GM23248 (cell line): ENCODE measurements around the gene RPH3AL. TPM values are rescaled to one million over a fixed set of nuclear protein-coding genes. Genes with fewer than 3 reads are reported as not detected.
"Not testable (repeated sequence)": the region's sequence is repeated elsewhere in the genome, so short reads cannot be mapped to it uniquely, and the experiment has no call there.

ENCODE experiments used
- DNase-seq: peaks from one replicate; pipeline ENCODE4 v3.0.0-alpha.2; 2015
- H2AFZ ChIP-seq: fragments of 200-600 bp; sonication (generic); 2 replicates; pipeline ENCODE4 v1.6.1; 2016; ENCODE audit warnings: antibody characterized with exemption
- H3F3A ChIP-seq: fragments of 200-600 bp; sonication (generic); 2 replicates; pipeline ENCODE4 v1.6.1; 2016; ENCODE audit warnings: mild to moderate bottlenecking, antibody characterized with exemption, mixed run types; ENCODE audit not compliant: insufficient read depth
- H3K27ac ChIP-seq: fragments of 200-600 bp; sonication (generic); 2 replicates; pipeline ENCODE4 v1.5.1; 2016; ENCODE audit warnings: mild to moderate bottlenecking
- H3K27me3 ChIP-seq: fragments of 200-600 bp; sonication (generic); replicated peaks from 2 replicates; pipeline ENCODE4 v1.6.1; 2016; ENCODE audit warnings: mild to moderate bottlenecking; ENCODE audit not compliant: insufficient read depth
- H3K36me3 ChIP-seq: fragments of 200-600 bp; sonication (generic); 2 replicates; pipeline ENCODE4 v1.6.1; 2016; ENCODE audit warnings: low read depth, mild to moderate bottlenecking
- H3K4me1 ChIP-seq: fragments of 200-600 bp; sonication (generic); 2 replicates; pipeline ENCODE4 v1.6.1; 2016; ENCODE audit warnings: mild to moderate bottlenecking; ENCODE audit not compliant: insufficient read depth
- H3K4me2 ChIP-seq: fragments of 200-600 bp; sonication (generic); one replicate; pipeline ENCODE4 v1.6.1; 2016; ENCODE audit warnings: mild to moderate bottlenecking; ENCODE audit not compliant: unreplicated experiment
- H3K4me3 ChIP-seq: fragments of 200-600 bp; sonication (generic); 2 replicates; pipeline ENCODE4 v1.5.1; 2016; ENCODE audit warnings: mild to moderate bottlenecking
- H3K79me2 ChIP-seq: fragments of 200-600 bp; sonication (generic); 2 replicates; pipeline ENCODE4 v1.6.1; 2016; ENCODE audit warnings: mild to moderate bottlenecking; ENCODE audit not compliant: insufficient read depth
- H3K9ac ChIP-seq: fragments of 200-600 bp; sonication (generic); 2 replicates; pipeline ENCODE4 v1.6.1; 2016; ENCODE audit warnings: mild to moderate bottlenecking
- H3K9me2 ChIP-seq: fragments of 200-600 bp; sonication (generic); 2 replicates; pipeline ENCODE4 v1.6.1; 2016; ENCODE audit warnings: mixed run types, mild to moderate bottlenecking, moderate library complexity; ENCODE audit not compliant: insufficient read depth
- H3K9me3 ChIP-seq: fragments of 200-600 bp; sonication (generic); one replicate; pipeline ENCODE4 v1.6.1; 2017; ENCODE audit warnings: low read depth
- H4K20me1 ChIP-seq: fragments of 200-600 bp; sonication (generic); 2 replicates; pipeline ENCODE4 v1.6.0; 2016; ENCODE audit not compliant: insufficient read depth
- EZH2 ChIP-seq: fragments of 200-600 bp; sonication (generic); IDR thresholded peaks from 2 replicates; pipeline ENCODE4 v1.6.1; 2018; ENCODE audit warnings: antibody characterized with exemption, mild to moderate bottlenecking; ENCODE audit not compliant: insufficient read depth, poor library complexity, severe bottlenecking
- EZH2phosphoT487 ChIP-seq: fragments of 200-600 bp; sonication (generic); IDR thresholded peaks from 2 replicates; pipeline ENCODE4 v1.6.1; 2018; ENCODE audit warnings: antibody characterized with exemption, moderate library complexity, mild to moderate bottlenecking, low read depth; ENCODE audit not compliant: insufficient read depth
- WGBS, 2 experiments: methylation state at CpG; one replicate each; pipeline ENCODE4 v1.1.6; 2015 to 2017; ENCODE audit warnings: low lambda C conversion rate in 2 of 2, low coverage in 1 of 2; ENCODE audit errors: missing lambda C conversion rate in 2 of 2; 5-methylcytosine and 5-hydroxymethylcytosine counted together
- in situ Hi-C: fragments of 300-500 bp; cut with MboI; formaldehyde crosslinking; loops from 2 replicates; pipeline ENCODE4 v1.15.0; 2020
- polyA plus RNA-seq: library from polyadenylated mRNA; unstranded; fragments of >200 nt; fragmentation: Nextera tagmentation; extraction: Ambion mirVana; gene quantifications from 2 replicates; pipeline ENCODE4 v1.2.1, GENCODE V29; 2016
- total RNA-seq: library from RNA; depleted of rRNA; stranded (reverse); fragments of >200 nt; shearing (Covaris generic); gene quantifications from 2 replicates; pipeline ENCODE4 v1.2.3, GENCODE V29; 2014

RPH3AL gene
- total and polyA plus RNA-seq, 2 experiments from 2014 or later, result 2.7 to 5.2 TPM

DNA sequence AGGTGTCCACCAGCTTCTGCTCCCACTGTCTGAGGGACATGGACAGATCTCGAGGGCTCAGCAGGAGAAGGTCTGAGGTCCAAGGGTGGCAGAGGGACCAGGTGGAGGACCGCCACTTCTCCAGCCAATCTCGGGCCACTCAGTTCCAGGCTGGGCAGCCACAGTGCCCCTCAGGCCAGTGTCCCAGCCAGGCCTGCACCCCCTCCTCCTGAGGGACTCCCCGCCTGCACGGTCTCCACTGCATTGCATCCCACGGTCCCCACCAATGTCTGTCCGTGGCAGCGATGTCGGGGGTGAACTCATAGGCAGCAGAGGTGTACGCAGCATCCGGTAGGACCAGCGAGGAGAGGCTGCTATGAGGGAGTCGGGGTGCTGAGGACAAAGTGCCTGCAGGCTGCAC lies 107.0 kb downstream of the RPH3AL start:
- H3K9me2 ChIP-seq, result no peaks in the 10 kb centered on the region
- no peak overlapping the region for H2AFZ ChIP-seq
- DNase-seq, result no peak
- no peaks in the 10 kb centered on the region; the same call in 1 of the 2 replicates for H3F3A ChIP-seq
- no peak overlapping the region for H3K4me2 ChIP-seq
- H3K4me3 ChIP-seq, result no peak overlapping the region
- H4K20me1 ChIP-seq, result no peaks in the 10 kb centered on the region
- H3K27me3 ChIP-seq, result no peaks in the 10 kb centered on the region
- H3K36me3 ChIP-seq, result no peaks in the 10 kb centered on the region
- H3K79me2 ChIP-seq, result no peaks in the 10 kb centered on the region
- no peaks in the 10 kb centered on the region for H3K4me1 ChIP-seq
- in situ Hi-C loops, result no loop called here
- H3K27ac ChIP-seq, result no peak overlapping the region
- 89 to 94% methylated on average over 13 of the region's 13 CpGs for WGBS, 2 experiments
- no peak overlapping the region for H3K9ac ChIP-seq
- no peak for TF ChIP-seq EZH2
- no peak for TF ChIP-seq EZH2phosphoT487
- H3K9me3 ChIP-seq, result no peaks in the 10 kb centered on the region

DNA sequence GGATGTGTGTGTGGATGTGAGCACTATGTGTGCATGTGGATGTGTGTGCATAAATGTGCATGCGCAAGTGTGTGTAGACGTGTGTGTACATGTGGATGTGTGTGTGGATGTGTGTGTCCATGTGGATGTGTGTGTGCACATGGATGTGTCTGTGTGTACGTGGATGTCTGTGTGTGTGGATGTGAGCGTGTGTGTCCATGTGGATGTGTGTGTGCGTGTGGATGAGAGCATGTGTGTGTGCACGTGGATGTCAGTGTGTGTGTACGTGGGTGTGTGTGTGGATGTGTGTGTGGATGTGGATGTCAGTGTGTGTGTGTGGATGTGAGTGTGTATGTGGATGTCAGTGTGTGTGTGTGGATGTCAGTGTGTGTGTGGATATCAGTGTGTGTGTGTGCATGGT lies 107.6 kb downstream of the RPH3AL start:
- Histone ChIP-seq H2AFZ (no peak overlapping the region), H3K4me2 (no peak overlapping the region), H3K36me3 (no peaks in the 10 kb centered on the region), H3K9ac (no peak overlapping the region), H3K79me2 (no peaks in the 10 kb centered on the region), H3K4me3 (no peak overlapping the region), H3K4me1 (no peaks in the 10 kb centered on the region), H3K27ac (no peak overlapping the region), H3K9me3 (no peaks in the 10 kb centered on the region), H3K27me3 (no peaks in the 10 kb centered on the region), H3F3A (no peaks in the 10 kb centered on the region; the same call in 1 of the 2 replicates), H4K20me1 (no peaks in the 10 kb centered on the region), H3K9me2 (no peaks in the 10 kb centered on the region)
- in situ Hi-C loops, result no loop called here
- DNase-seq, result no peak
- WGBS, 2 experiments, result 90 to 94% methylated on average over 7 of the region's 7 CpGs
- no peak for TF ChIP-seq EZH2phosphoT487
- TF ChIP-seq EZH2, result no peak

DNA sequence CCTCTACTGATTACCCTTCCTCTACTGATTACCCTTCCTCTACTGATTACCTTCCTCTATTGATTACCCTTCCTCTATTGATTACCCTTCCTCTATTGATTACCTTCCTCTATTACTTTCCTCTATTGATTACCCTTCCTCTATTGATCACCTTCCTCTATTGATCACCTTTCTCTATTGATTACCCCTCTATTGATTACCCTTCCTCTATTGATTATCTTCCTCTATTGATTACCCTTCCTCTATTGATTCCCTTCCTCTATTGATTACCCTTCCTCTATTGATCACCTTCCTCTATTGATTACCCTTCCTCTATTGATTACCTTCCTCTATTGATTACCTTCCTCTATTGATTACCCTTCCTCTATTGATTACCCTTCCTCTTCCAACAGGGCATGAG lies 108.7 kb downstream of the RPH3AL start:
- H3K27ac ChIP-seq, H3K9me2 ChIP-seq, H3K27me3 ChIP-seq, H3K4me1 ChIP-seq, in situ Hi-C loops, H3K9ac ChIP-seq, H3K79me2 ChIP-seq, H3F3A ChIP-seq, H3K4me3 ChIP-seq, H3K4me2 ChIP-seq, DNase-seq, H2AFZ ChIP-seq, H3K36me3 ChIP-seq, H4K20me1 ChIP-seq, H3K9me3 ChIP-seq: not testable (repeated sequence)

DNA sequence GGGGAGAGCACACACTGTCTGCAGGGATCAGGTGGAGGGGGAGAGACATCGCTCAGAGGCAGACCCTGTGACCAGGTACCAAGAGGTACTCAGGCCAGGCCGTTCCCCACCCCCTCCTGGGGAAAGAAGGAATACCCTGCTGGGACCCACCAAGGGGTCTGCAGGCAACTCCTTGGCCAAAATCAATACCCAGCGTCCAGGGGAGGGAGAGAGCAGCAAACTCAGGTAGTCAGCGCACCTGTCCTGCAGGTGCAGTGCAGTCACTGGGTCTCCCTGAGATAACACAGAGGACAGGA lies 113.7 kb downstream of the RPH3AL start:
- no peaks in the 10 kb centered on the region for H3K36me3 ChIP-seq
- DNase-seq, result no peak
- TF ChIP-seq EZH2phosphoT487 (no peak), EZH2 (no peak)
- H2AFZ ChIP-seq, result no peak overlapping the region
- no peaks in the 10 kb centered on the region for H3K4me1 ChIP-seq
- no peaks in the 10 kb centered on the region for H4K20me1 ChIP-seq
- 42 to 45% methylated on average over 4 of the region's 4 CpGs for WGBS, 2 experiments
- in situ Hi-C loops, result no loop called here
- H3K79me2 ChIP-seq, result no peaks in the 10 kb centered on the region
- no peaks in the 10 kb centered on the region for H3K27me3 ChIP-seq
- H3K27ac ChIP-seq, result no peak overlapping the region
- no peak overlapping the region for H3K4me2 ChIP-seq
- H3K9ac ChIP-seq, result no peak overlapping the region
- H3K9me2 ChIP-seq, result no peaks in the 10 kb centered on the region
- H3K4me3 ChIP-seq, result no peak overlapping the region
- H3F3A ChIP-seq, result no peaks in the 10 kb centered on the region; the same call in 1 of the 2 replicates
- H3K9me3 ChIP-seq, result no peaks in the 10 kb centered on the region

DNA sequence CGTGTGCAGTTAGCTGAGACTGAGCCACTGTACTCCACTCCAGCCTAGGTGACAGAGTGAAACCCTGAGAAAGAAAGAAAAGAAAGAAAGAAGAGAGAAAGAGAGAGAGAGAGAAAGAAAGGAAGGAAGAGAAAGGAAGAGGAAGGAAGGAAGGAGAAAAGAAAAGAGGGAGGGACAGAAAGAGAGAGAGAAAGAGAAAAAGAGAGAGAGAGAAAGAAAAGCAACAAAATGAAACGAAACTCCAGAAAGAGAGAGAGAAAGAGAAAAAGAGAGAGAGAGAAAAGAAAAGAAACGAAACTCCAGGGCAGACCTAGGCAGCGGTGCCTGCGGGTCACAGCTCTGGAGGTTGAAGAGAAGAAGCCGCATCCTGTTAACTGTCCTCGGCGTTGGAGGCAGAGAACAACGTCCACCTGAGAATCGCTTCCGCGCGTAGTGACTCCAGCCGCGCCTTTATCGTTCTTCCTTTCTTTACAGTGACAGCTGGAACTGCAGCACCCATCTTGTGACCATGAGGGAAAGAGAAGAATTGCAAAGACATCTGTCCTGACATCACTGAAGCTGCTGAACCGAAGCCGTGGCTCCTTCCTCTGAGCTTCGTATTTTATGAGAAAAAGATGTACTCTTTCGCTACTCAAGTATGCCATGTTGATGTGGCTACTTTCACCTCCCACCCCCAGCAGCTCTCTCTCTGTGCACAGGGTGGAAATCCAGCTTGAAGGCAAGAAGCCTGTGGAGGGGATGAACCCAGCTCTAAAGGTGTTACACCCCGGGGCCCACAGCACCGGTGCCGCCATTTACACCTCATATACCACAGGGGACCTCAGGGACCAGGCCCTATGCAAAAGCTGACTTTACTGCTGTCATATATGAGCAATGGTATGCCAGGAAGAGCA lies 114.3 kb downstream of the RPH3AL start:
- Histone ChIP-seq H3F3A (no peaks in the 10 kb centered on the region), H3K9ac (no peak overlapping the region), H3K9me3 (no peaks in the 10 kb centered on the region), H3K4me1 (no peaks in the 10 kb centered on the region), H3K36me3 (no peaks in the 10 kb centered on the region), H3K4me2 (no peak overlapping the region), H2AFZ (no peak overlapping the region), H3K79me2 (no peaks in the 10 kb centered on the region), H3K4me3 (no peak overlapping the region), H4K20me1 (no peaks in the 10 kb centered on the region), H3K9me2 (no peaks in the 10 kb centered on the region), H3K27me3 (no peaks in the 10 kb centered on the region), H3K27ac (no peak overlapping the region)
- in situ Hi-C loops, result no loop called here
- TF ChIP-seq EZH2phosphoT487 (no peak), EZH2 (no peak)
- 85 to 86% methylated on average over 23 of the region's 23 CpGs for WGBS, 2 experiments
- no peak for DNase-seq
